H1 (cell line): ENCODE data around the gene ZNF814. TPM values are rescaled to one million over a fixed set of nuclear protein-coding genes. Genes with fewer than 3 reads are reported as not detected.

Source experiments
- CTCF ChIA-PET: fragments of 300-600 bp; sonication (Branson Sonifier 250); formaldehyde crosslinking; loops from one replicate; lab custom pipeline; 2021; ENCODE audit not compliant: partially characterized antibody; lab: Charles Lee
- POLR2A ChIA-PET: fragments of 300-600 bp; sonication (Branson Sonifier 250); formaldehyde crosslinking; loops from one replicate; lab custom pipeline; 2021; ENCODE audit warnings: inconsistent platforms; ENCODE audit not compliant: partially characterized antibody; lab: Charles Lee
- DNase-seq, 2 experiments: peaks; one replicate each; pipeline versions ENCODE4 v3.0.0 to v3.0.0-alpha.2; 2010 to 2022; ENCODE audit warnings: low spot score in 2 of 2, low read depth in 1 of 2, mixed read lengths in 1 of 2
- FAIRE-seq: peaks from 2 replicates; lab custom pipeline; 2011; peaks lifted over from hg19 to GRCh38; lab: Jason Lieb, UNC
- H2AFZ ChIP-seq: 2 replicates; pipeline ENCODE4 v1.8.1; 2012; ENCODE audit warnings: low read length, inconsistent platforms
- H2AK5ac ChIP-seq: 2 replicates; pipeline ENCODE4 v1.6.1; 2013; ENCODE audit warnings: low read depth, low read length
- H2BK120ac ChIP-seq: replicated peaks from 2 replicates; pipeline ENCODE3; 2013; ENCODE audit warnings: low read depth, low read length, inconsistent platforms
- H2BK12ac ChIP-seq: 2 replicates; pipeline ENCODE4 v1.6.1; 2013; ENCODE audit warnings: low read depth, low read length
- H2BK15ac ChIP-seq: 2 replicates; pipeline ENCODE4 v1.6.1; 2013; ENCODE audit warnings: low read length
- H2BK20ac ChIP-seq: 2 replicates; pipeline ENCODE4 v1.6.1; 2013; ENCODE audit warnings: low read length
- H2BK5ac ChIP-seq: 2 replicates; pipeline ENCODE4 v1.6.1; 2013; ENCODE audit warnings: low read depth, low read length
- H3K14ac ChIP-seq: 2 replicates; pipeline ENCODE4 v1.6.1; 2013; ENCODE audit warnings: inconsistent platforms; ENCODE audit not compliant: insufficient read length
- H3K18ac ChIP-seq: 2 replicates; pipeline ENCODE4 v1.6.1; 2013; ENCODE audit warnings: low read length; ENCODE audit errors: extremely low read depth
- H3K23ac ChIP-seq: 2 replicates; pipeline ENCODE4 v1.6.1; 2013; ENCODE audit warnings: inconsistent platforms; ENCODE audit not compliant: insufficient read length
- H3K23me2 ChIP-seq: 2 replicates; pipeline ENCODE4 v1.6.1; 2013; ENCODE audit warnings: low read depth, low read length
- H3K27ac ChIP-seq: 2 replicates; pipeline ENCODE4 v1.6.1; 2011; ENCODE audit warnings: low read depth, low read length, inconsistent platforms
- H3K27me3 ChIP-seq, 4 experiments: replicated peaks in 1 of 4; 1 replicate in 1 of 4; 2 replicates in 3 of 4; pipeline versions ENCODE4 v1.6.1 to v1.8.1; 2011 to 2013; ENCODE audit warnings: low read length in 3 of 4, mild to moderate bottlenecking in 3 of 4, inconsistent platforms in 2 of 4, mixed read lengths in 2 of 4, moderate library complexity in 1 of 4; ENCODE audit not compliant: control insufficient read depth in 3 of 4, insufficient read depth in 3 of 4; ENCODE audit errors: extremely low read depth in 1 of 4
- H3K36me3 ChIP-seq, 4 experiments: 2 replicates each; pipeline versions ENCODE4 v1.6.1 to v1.8.1; 2011 to 2013; ENCODE audit warnings: mild to moderate bottlenecking in 4 of 4, low read length in 3 of 4, moderate library complexity in 2 of 4, control low read depth in 1 of 4, inconsistent platforms in 1 of 4; ENCODE audit not compliant: insufficient read depth in 4 of 4, control insufficient read depth in 2 of 4
- H3K4ac ChIP-seq: replicated peaks from 2 replicates; pipeline ENCODE3; 2013; ENCODE audit warnings: low read length, low read depth, mixed read lengths, inconsistent platforms; ENCODE audit not compliant: insufficient read length
- H3K4me1 ChIP-seq, 4 experiments: replicated peaks in 1 of 4; 1 replicate in 1 of 4; 2 replicates in 3 of 4; pipeline versions ENCODE4 v1.6.1 to v1.8.1; 2011 to 2013; ENCODE audit warnings: low read length in 3 of 4, inconsistent platforms in 2 of 4, mixed read lengths in 1 of 4; ENCODE audit not compliant: insufficient read depth in 4 of 4, control insufficient read depth in 3 of 4
- H3K4me2 ChIP-seq, 2 experiments: 2 replicates each; pipeline versions ENCODE4 v1.6.1 to v1.8.1; 2011 to 2013; ENCODE audit warnings: low read depth in 2 of 2, low read length in 2 of 2, control low read depth in 1 of 2, inconsistent platforms in 1 of 2, mild to moderate bottlenecking in 1 of 2; ENCODE audit not compliant: insufficient read depth in 1 of 2
- H3K4me3 ChIP-seq, 4 experiments: fragments of 200-600, 300-600 bp in 1 of 4; sonication (generic), shearing (Covaris generic), sonication (Bioruptor Twin) in 1 of 4; 2 replicates each; pipeline versions ENCODE4 v1.5.1 to v1.8.1; 2011 to 2016; ENCODE audit warnings: low read length in 4 of 4, low read depth in 3 of 4, control low read depth in 2 of 4, inconsistent platforms in 2 of 4, mild to moderate bottlenecking in 2 of 4, mixed read lengths in 1 of 4, moderate library complexity in 1 of 4; ENCODE audit not compliant: insufficient read depth in 2 of 4; ENCODE audit errors: extremely low read depth in 1 of 4
- H3K56ac ChIP-seq: replicated peaks from 2 replicates; pipeline ENCODE3; 2013; ENCODE audit warnings: low read depth, mild to moderate bottlenecking, mixed read lengths, low read length, inconsistent platforms; ENCODE audit not compliant: insufficient read length
- H3K79me1 ChIP-seq: 2 replicates; pipeline ENCODE4 v1.6.1; 2013; ENCODE audit warnings: low read depth, low read length, control low read depth
- H3K79me2 ChIP-seq, 2 experiments: 2 replicates each; pipeline versions ENCODE4 v1.6.1 to v1.8.1; 2012 to 2013; ENCODE audit warnings: low read length in 2 of 2, mild to moderate bottlenecking in 2 of 2, inconsistent platforms in 1 of 2; ENCODE audit not compliant: insufficient read depth in 2 of 2, control insufficient read depth in 1 of 2
- H3K9ac ChIP-seq, 4 experiments: replicated peaks in 1 of 4; 1 replicate in 1 of 4; 2 replicates in 3 of 4; pipeline versions ENCODE4 v1.6.1 to v1.8.1; 2011 to 2013; ENCODE audit warnings: low read depth in 3 of 4, low read length in 3 of 4, control low read depth in 2 of 4, mild to moderate bottlenecking in 2 of 4, moderate library complexity in 2 of 4, inconsistent platforms in 1 of 4; ENCODE audit errors: extremely low read depth in 1 of 4
- H3K9me3 ChIP-seq, 2 experiments: 2 replicates each; pipeline versions ENCODE4 v1.6.1 to v1.8.1; 2012 to 2013; ENCODE audit warnings: mild to moderate bottlenecking in 2 of 2, moderate library complexity in 2 of 2, control low read depth in 1 of 2, inconsistent platforms in 1 of 2, low read depth in 1 of 2, low read length in 1 of 2, mixed read lengths in 1 of 2; ENCODE audit not compliant: insufficient read depth in 2 of 2
- H4K20me1 ChIP-seq, 2 experiments: replicated peaks in 1 of 2; 2 replicates each; pipeline versions ENCODE3 to v1.8.1; 2011 to 2013; ENCODE audit warnings: inconsistent platforms in 2 of 2, low read length in 2 of 2, mild to moderate bottlenecking in 1 of 2; ENCODE audit not compliant: insufficient read depth in 2 of 2, control insufficient read depth in 1 of 2
- H4K5ac ChIP-seq: 2 replicates; pipeline ENCODE4 v1.6.1; 2013; ENCODE audit warnings: low read length, low read depth, mixed read lengths, inconsistent platforms; ENCODE audit not compliant: insufficient read length
- H4K8ac ChIP-seq: 2 replicates; pipeline ENCODE4 v1.8.0; 2013; ENCODE audit warnings: mild to moderate bottlenecking, moderate library complexity, low read length, inconsistent platforms; ENCODE audit not compliant: insufficient read depth; ENCODE audit errors: extremely low read depth
- H4K91ac ChIP-seq: replicated peaks from 2 replicates; pipeline ENCODE3; 2013; ENCODE audit warnings: low read length, mixed read lengths, inconsistent platforms; ENCODE audit not compliant: insufficient read length
- CBX5 ChIP-seq: fragments of 300-800, 300-1000 bp; sonication (generic); IDR thresholded peaks from 2 replicates; pipeline ENCODE4 v1.7.1; 2016; ENCODE audit warnings: antibody characterized with exemption, low read length, low read depth
- CTBP2 ChIP-seq: IDR thresholded peaks from 2 replicates; pipeline ENCODE4 v1.7.0; 2011; ENCODE audit warnings: borderline replicate concordance, mild to moderate bottlenecking, moderate library complexity, mixed read lengths, low read length; ENCODE audit not compliant: insufficient read depth, insufficient read length
- TEAD4 ChIP-seq: IDR thresholded peaks from 2 replicates; pipeline ENCODE4 v1.6.1; 2012; ENCODE audit warnings: low read depth, low read length, inconsistent platforms, mixed read lengths
- WGBS, 2 experiments: shearing (Covaris generic) in 1 of 2; methylation state at CpG; one replicate each; pipeline versions ENCODE4 v1.1.6 to v1.1.7; 2013 to 2015; ENCODE audit warnings: low lambda C conversion rate in 2 of 2, mixed read lengths in 2 of 2, inconsistent platforms in 1 of 2, low coverage in 1 of 2, missing lambda C conversion rate in 1 of 2; ENCODE audit not compliant: insufficient replicate concordance in 2 of 2, insufficient coverage in 1 of 2, insufficient read length in 1 of 2; ENCODE audit errors: extremely low coverage in 1 of 2, missing lambda C conversion rate in 1 of 2; 5-methylcytosine and 5-hydroxymethylcytosine counted together
- polyA plus RNA-seq, 7 experiments: library from polyadenylated mRNA; depleted of rRNA in 3 of 7; stranded (reverse) in 5 of 7; unstranded in 2 of 7; fragments of >200 nt in 5 of 7; fragments of 200-250 nt in 2 of 7; gene quantifications; 1 replicate in 5 of 7; 2 replicates in 1 of 7; 4 replicates in 1 of 7; pipeline versions ENCODE4 v1.2.1 to v1.2.3, GENCODE V29; 2011 to 2013; ENCODE audit warnings: missing spikeins in 2 of 7, mixed read lengths in 2 of 7
- total RNA-seq: library from RNA; stranded (reverse); fragmentation: NEBNext Ultra II Directional; extraction: Animal tissue kit (Norgen Biotek cat#: 25700); gene quantifications from 2 replicates; pipeline ENCODE4 v1.2.1, GENCODE V29; 2021

The ZNF814 gene
- total and polyA plus RNA-seq, 2 of the 8 experiments (the other 6 are each of a cell fraction or from before 2014, with no cell fraction given), result 90.9 to 99.6 TPM

GRCh38 chr19:57927587-57927986 is 38.8 kb upstream of the ZNF814 start:
- H3K4ac ChIP-seq, result no peak overlapping the region
- no peaks in the 10 kb centered on the region for H3K4me1 ChIP-seq
- CTCF ChIA-PET, result no interaction called here
- H3K9me3 ChIP-seq, result peaks cover 44 to 55% of the 10 kb centered on the region in 2 experiments
- peaks cover 2% of the 10 kb centered on the region; the same call in 1 of the 2 replicates for H3K79me1 ChIP-seq
- no peak overlapping the region for H2BK12ac ChIP-seq
- no peak overlapping the region for H3K4me3 ChIP-seq
- no peak overlapping the region for H2AFZ ChIP-seq
- peaks cover 38 to 94% (median 64%) of the 10 kb centered on the region in 4 experiments; a peak in 7 of 8 replicates for H3K36me3 ChIP-seq
- no peaks in the 10 kb centered on the region for H3K27me3 ChIP-seq
- no peak for DNase-seq
- POLR2A ChIA-PET, result no interaction called here
- H2AK5ac ChIP-seq, result no peak overlapping the region
- H4K8ac ChIP-seq, result no peak overlapping the region
- no peak overlapping the region for H3K56ac ChIP-seq
- no peak overlapping the region for H3K4me2 ChIP-seq
- H3K18ac ChIP-seq, result no peak overlapping the region
- no peak for FAIRE-seq
- H3K14ac ChIP-seq, result no peak overlapping the region
- H3K23ac ChIP-seq, result no peak overlapping the region
- H3K23me2 ChIP-seq, result no peaks in the 10 kb centered on the region
- no peak overlapping the region for H3K9ac ChIP-seq
- no peak overlapping the region for H2BK20ac ChIP-seq
- no peak overlapping the region for H2BK5ac ChIP-seq
- 97% methylated on average over 4 of the region's 4 CpGs; no CpG with 5 or more reads in 1 of the 2 experiments for WGBS, 2 experiments
- H4K5ac ChIP-seq, result no peak overlapping the region
- H3K79me2 ChIP-seq, result peaks cover 10 to 42% of the 10 kb centered on the region in 2 experiments
- H2BK120ac ChIP-seq, result no peak overlapping the region
- H4K91ac ChIP-seq, result no peak overlapping the region
- H2BK15ac ChIP-seq, result no peak overlapping the region
- H4K20me1 ChIP-seq, result peaks cover 0 to 1% of the 10 kb centered on the region in 2 experiments
- H3K27ac ChIP-seq, result no peak overlapping the region
- TF ChIP-seq CBX5, result no peak
- no peak for TF ChIP-seq TEAD4
- no peak for TF ChIP-seq CTBP2
